Hematopoietic multipotent progenitor cell treated with erythropoietin and hydrocortisone succinate and interleukin-3 and kit ligand, for 8 days (in vitro differentiated cells): ENCODE data around the gene TMEM38A.
"Not testable (repeated sequence)": the region's sequence is repeated elsewhere in the genome, so short reads cannot be mapped to it uniquely, and the experiment has no call there.

Experiments
- DNase-seq: peaks from one replicate; pipeline ENCODE4 v3.0.0-alpha.2; 2015

The TMEM38A gene

GRCh38 chr19:16678498-16678897, 17.6 kb downstream of the TMEM38A start:
- DNase-seq, result no peak

GRCh38 chr19:16679811-16680210, 18.9 kb downstream of the TMEM38A start:
- no peak for DNase-seq

- DNase-seq, result no peak
Measured at GRCh38 chr19:16682539-16682938, 21.6 kb downstream of the TMEM38A start.

GRCh38 chr19:16684216-16684615, 23.3 kb downstream of the TMEM38A start:
- DNase-seq, result no peak

GRCh38 chr19:16688084-16688483, 27.1 kb downstream of the TMEM38A start:
- DNase-seq, result no peak

- DNase-seq, result no peak
Measured at GRCh38 chr19:16698914-16699313, 38.0 kb downstream of the TMEM38A start.

- no peak for DNase-seq
Measured at GRCh38 chr19:16702123-16702522, 41.2 kb downstream of the TMEM38A start.

- DNase-seq, result no peak
Measured at GRCh38 chr19:16703677-16704076, 42.7 kb downstream of the TMEM38A start.

- DNase-seq, result not testable (repeated sequence)
Measured at GRCh38 chr19:16710870-16711269, 49.9 kb downstream of the TMEM38A start.

- DNase-seq, result not testable (repeated sequence)
Measured at GRCh38 chr19:16712295-16712694, 51.4 kb downstream of the TMEM38A start.

GRCh38 chr19:16714702-16715287, 53.9 kb downstream of the TMEM38A start:
- DNase-seq, result peak; percentile 61

- DNase-seq, result no peak
Measured at GRCh38 chr19:16715611-16716010, 54.7 kb downstream of the TMEM38A start.

- DNase-seq, result no peak
Measured at GRCh38 chr19:16721051-16721450, 60.1 kb downstream of the TMEM38A start.

GRCh38 chr19:16722591-16722990, 61.7 kb downstream of the TMEM38A start:
- DNase-seq, result no peak

GRCh38 chr19:16726916-16727315, 66.0 kb downstream of the TMEM38A start:
- DNase-seq, result no peak

- not testable (repeated sequence) for DNase-seq
Measured at GRCh38 chr19:16735650-16736266, 74.8 kb downstream of the TMEM38A start.

- peak; percentile 14 for DNase-seq
Measured at GRCh38 chr19:16736709-16737108, 75.8 kb downstream of the TMEM38A start.

- no peak for DNase-seq
Measured at GRCh38 chr19:16737911-16738310, 77.0 kb downstream of the TMEM38A start.

GRCh38 chr19:16739546-16739945, 78.6 kb downstream of the TMEM38A start:
- DNase-seq, result no peak
